Pancreas (tissue), 10 donors: ENCODE results near the gene PEAR1. TPM values are rescaled to one million over a fixed set of nuclear protein-coding genes. Genes with fewer than 3 reads are reported as not detected.

Source experiments
- ATAC-seq, 4 donors: fragments of 200-7000 bp; cut with Tn5 transposase; one replicate each; pipeline versions ENCODE4 v1.8.0 to v1.9.1; 2020; ENCODE audit warnings: mild to moderate bottlenecking in 4 of 4, moderate library complexity in 4 of 4
- DNase-seq, 6 donors: peaks; one replicate each; pipeline ENCODE4 v3.0.0-alpha.2; 2020
- FAIRE-seq: peaks from 2 replicates; lab custom pipeline; 2012; peaks lifted over from hg19 to GRCh38; lab: Jason Lieb, UNC
- H3K27ac ChIP-seq, 4 donors: fragments of 200-600 bp; sonication (generic); 1 replicate in 3 of 4; 2 replicates in 1 of 4; pipeline versions ENCODE4 v1.5.0 to v1.8.0; 2020
- H3K27me3 ChIP-seq, 4 donors: fragments of 200-600 bp; one replicate each; pipeline ENCODE4 v1.8.0; 2021
- H3K36me3 ChIP-seq, 3 donors: fragments of 200-600 bp; sonication (generic) in 1 of 3; one replicate each; pipeline versions ENCODE4 v1.5.0 to v1.8.0; 2020 to 2021
- H3K4me1 ChIP-seq, 3 donors: fragments of 200-600 bp; one replicate each; pipeline ENCODE4 v1.8.0; 2021
- H3K4me3 ChIP-seq, 4 donors: fragments of 200-600 bp; sonication (generic) in 2 of 4; one replicate each; pipeline versions ENCODE4 v1.5.0 to v1.8.0; 2020 to 2021
- H3K9me3 ChIP-seq, 4 donors: fragments of 200-600 bp; one replicate each; pipeline ENCODE4 v1.8.0; 2021
- WGBS, 2 donors: extraction: QIAGEN DNeasy Blood & Tissue Kit; methylation state at CpG; one replicate each; pipeline ENCODE4 v1.1.7; 2013; 5-methylcytosine and 5-hydroxymethylcytosine counted together
- intact Hi-C, 3 donors: fragments of 100-400 bp; cut with DNase I; formaldehyde crosslinking; loops; one replicate each; pipeline versions ENCODE4 v1.11.1 to v1.14.2; 2022
- polyA plus RNA-seq, 2 donors: library from polyadenylated mRNA; stranded (reverse); fragments of 200-250 nt; gene quantifications; one replicate each; pipeline ENCODE4 v1.2.3, GENCODE V29; 2013
- total RNA-seq, 6 donors: library from RNA; stranded (reverse); fragmentation: NEBNext Ultra II Directional in 4 of 6; extraction: Animal tissue kit (Norgen Biotek cat#: 25700) in 4 of 6; gene quantifications; one replicate each; pipeline versions ENCODE4 v1.2.1 to v1.2.4, GENCODE V29; 2021 to 2023
- TF ChIP-seq, protein P1 (sequence below), 4 donors: fragments of 200-600 bp; sonication (generic) in 3 of 4; IDR thresholded peaks; one replicate each; pipeline versions ENCODE4 v1.5.0 to v1.8.0; 2021; ENCODE audit warnings: antibody characterized with exemption in 4 of 4
- donor health status: healthy with polysubstance abuse.
- donor health status: DM: no; HTN: no; CAD: no; lungs with moderate emphysema.
- donor health status: DM: no; HTN: no; CAD: no.
- donor health status: control.
- donor health status: control.
- donor health status: Bipolar disorder and iron deficiency.
- donor health status: DM: yes; HTN: yes; CAD: no.
- donor health status: DM: no; HTN: no; CAD: no.
- donor health status: DM: no; HTN: no; CAD: no.
- donor health status: DM: yes; HTN: yes; CAD: no.

PEAR1 gene
- total and polyA plus RNA-seq, 8 donors, result 1.7 to 7.1 (median 3.4) TPM

DNA sequence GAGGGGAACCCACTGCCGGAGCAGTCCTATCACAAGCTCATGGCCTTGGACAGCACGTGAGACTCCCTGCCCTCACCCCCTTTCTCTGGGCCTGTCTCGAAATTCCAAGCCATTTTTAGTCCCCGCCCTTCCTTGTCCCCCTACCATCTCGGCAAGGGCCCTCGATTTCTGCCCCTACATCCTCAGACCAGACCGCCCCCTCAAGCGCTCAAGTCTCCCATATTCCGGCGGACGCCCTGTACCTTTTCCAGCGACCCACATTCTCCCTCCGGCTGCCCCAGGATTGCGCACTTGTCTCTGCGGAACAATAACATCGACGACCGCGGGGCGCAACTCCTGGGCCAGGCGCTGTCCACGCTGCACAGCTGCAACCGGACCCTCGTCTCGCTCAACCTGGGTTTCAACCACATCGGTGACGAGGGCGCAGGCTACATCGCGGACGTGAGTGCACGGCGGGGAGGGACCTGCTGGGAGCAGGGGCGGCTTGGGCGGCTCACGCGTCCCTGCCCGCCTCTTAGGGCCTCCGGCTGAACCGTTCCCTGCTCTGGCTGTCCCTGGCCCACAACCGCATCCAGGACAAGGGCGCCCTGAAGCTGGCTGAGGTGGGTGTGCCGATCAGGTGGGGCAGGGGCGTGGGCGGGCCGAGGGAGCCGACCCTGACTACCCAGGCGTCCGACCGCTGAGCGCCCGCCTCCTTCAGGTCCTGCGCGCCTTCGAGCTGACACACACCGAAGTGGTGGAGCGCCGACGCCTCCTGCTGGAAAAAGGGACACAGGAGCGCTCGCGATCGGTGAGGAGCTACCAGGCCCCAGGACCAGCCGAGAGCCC lies 33.9 kb downstream of the PEAR1 start:
- H3K4me1 ChIP-seq, result peaks cover 0 to 9% (median 0%) of the 10 kb centered on the region in 3 donors
- WGBS, 2 donors, result 5 to 7% methylated on average over 62 to 64 of the region's 64 CpGs
- peaks cover 0 to 12% (median 2%) of the 10 kb centered on the region in 4 donors for H3K27me3 ChIP-seq
- no peak for FAIRE-seq
- peak overlapping the region in 1 of 4 donors; percentile 36 for H3K4me3 ChIP-seq
- H3K9me3 ChIP-seq, result no peaks in the 10 kb centered on the region
- intact Hi-C loops, result no loop called here
- TF ChIP-seq, protein P1, sequence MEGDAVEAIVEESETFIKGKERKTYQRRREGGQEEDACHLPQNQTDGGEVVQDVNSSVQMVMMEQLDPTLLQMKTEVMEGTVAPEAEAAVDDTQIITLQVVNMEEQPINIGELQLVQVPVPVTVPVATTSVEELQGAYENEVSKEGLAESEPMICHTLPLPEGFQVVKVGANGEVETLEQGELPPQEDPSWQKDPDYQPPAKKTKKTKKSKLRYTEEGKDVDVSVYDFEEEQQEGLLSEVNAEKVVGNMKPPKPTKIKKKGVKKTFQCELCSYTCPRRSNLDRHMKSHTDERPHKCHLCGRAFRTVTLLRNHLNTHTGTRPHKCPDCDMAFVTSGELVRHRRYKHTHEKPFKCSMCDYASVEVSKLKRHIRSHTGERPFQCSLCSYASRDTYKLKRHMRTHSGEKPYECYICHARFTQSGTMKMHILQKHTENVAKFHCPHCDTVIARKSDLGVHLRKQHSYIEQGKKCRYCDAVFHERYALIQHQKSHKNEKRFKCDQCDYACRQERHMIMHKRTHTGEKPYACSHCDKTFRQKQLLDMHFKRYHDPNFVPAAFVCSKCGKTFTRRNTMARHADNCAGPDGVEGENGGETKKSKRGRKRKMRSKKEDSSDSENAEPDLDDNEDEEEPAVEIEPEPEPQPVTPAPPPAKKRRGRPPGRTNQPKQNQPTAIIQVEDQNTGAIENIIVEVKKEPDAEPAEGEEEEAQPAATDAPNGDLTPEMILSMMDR (IDR thresholded peaks at IDR 0.05), result peak in 2 of 4 donors; percentile 28 to 39
- no peaks in the 10 kb centered on the region for H3K36me3 ChIP-seq
- H3K27ac ChIP-seq, result no peak overlapping the region
- peak; percentile 34 to 88 (median 64) for DNase-seq
- ATAC-seq, result peak; percentile 65 to 89 (median 80)

DNA sequence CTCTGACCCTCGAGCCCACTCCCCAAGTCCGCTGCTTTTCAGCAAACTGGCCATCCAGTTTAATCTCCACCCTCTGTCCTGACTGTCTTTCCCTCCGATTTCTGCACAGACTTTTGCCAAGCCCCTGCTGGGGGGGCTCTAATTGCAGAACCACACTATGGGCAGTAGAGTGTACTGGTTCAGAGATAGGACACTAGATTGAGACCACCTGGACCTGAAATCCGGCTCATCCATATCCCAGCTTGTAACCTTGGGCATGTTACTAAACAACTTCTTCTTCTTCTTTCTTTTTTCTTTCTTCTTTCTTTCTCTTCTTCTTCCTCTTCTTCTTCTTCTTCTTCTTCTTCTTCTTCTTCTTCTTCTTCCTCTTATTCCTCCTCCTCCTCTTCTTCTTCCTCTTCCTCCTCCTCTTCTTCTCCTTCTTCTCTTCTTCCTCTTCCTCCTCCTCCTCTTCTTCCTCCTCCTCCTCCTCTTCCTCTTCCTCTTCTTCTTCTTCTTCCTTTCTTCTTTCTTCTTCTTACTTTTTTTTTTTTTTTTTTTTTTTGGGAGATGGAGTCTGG lies 34.6 kb downstream of the PEAR1 start:
- no peak overlapping the region for H3K27ac ChIP-seq
- FAIRE-seq, result no peak
- no peaks in the 10 kb centered on the region for H3K36me3 ChIP-seq
- TF ChIP-seq, protein P1 (IDR thresholded peaks at IDR 0.05), result no peak
- H3K9me3 ChIP-seq, result no peaks in the 10 kb centered on the region
- WGBS, 2 donors, result 7 to 9% methylated on average over 4 of the region's 4 CpGs
- no peak overlapping the region for H3K4me3 ChIP-seq
- DNase-seq, result no peak
- peaks cover 0 to 9% (median 0%) of the 10 kb centered on the region in 3 donors for H3K4me1 ChIP-seq
- peak in 1 of 4 donors; percentile 5 for ATAC-seq
- peaks cover 0 to 12% (median 2%) of the 10 kb centered on the region in 4 donors for H3K27me3 ChIP-seq
- intact Hi-C loops, result no loop called here

DNA sequence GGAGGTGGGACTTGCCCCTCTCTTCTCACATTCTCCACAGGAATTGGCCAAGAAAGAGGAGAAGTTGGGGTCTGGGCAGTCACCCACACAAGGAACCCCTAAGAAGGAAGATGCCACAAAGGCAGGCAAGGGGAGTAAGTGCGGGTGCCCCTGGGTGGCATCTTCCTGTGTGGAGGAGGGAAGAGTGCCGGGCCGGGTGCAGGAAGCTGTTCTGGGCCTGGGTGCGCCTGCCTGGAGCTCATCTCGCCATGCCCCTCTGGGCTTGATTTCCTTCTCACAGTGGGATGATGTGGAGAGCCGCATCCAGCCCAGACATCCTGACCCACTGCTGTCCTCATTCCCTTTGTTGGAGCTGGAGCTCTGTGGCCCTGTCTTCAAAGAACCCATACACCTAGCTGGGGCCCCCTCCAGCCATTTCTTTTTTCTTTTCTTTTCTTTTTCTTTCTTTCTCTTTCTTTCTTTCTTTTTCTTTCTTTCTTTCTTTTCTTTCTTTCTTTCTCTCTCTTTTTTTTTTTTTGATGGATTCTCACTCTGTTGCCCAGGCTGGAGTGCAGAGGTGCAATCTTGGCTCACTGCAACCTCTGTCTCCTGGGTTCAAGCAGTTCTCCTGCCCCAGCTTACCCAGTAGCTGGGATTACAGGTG lies 36.2 kb downstream of the PEAR1 start:
- no peaks in the 10 kb centered on the region for H3K9me3 ChIP-seq
- no peak overlapping the region for H3K27ac ChIP-seq
- DNase-seq (peak in 1 of 6 donors; percentile 34), ATAC-seq (no peak), FAIRE-seq (no peak)
- H3K4me1 ChIP-seq, result no peaks in the 10 kb centered on the region
- H3K27me3 ChIP-seq, result peaks cover 0 to 12% (median 1%) of the 10 kb centered on the region in 4 donors
- intact Hi-C loops, result no loop called here
- TF ChIP-seq, protein P1 (IDR thresholded peaks at IDR 0.05), result no peak
- no peak overlapping the region for H3K4me3 ChIP-seq
- WGBS, 2 donors, result 48 to 49% methylated on average over 6 of the region's 6 CpGs
- no peaks in the 10 kb centered on the region for H3K36me3 ChIP-seq

DNA sequence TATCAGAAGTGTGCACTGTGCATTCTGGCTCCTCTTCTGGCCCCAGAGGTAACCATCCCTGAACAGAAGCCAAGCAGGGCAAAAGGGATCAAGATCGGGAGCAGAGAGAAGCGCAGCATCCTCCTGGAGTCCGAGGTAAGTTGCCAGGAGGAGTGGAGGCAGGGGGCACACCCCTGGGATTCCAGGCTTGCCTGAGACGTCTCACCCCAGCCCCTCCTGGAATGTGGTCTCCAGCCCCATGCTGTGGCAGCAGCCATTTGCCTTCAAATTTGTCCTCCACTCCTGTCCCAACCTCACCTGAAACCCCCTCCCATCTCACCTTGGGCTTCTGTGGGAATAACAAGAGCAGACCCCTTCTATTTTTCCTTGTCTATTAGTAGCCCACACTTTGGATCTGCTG lies 37.0 kb downstream of the PEAR1 start:
- WGBS, 2 donors, result 32 to 36% methylated on average over 4 of the region's 4 CpGs
- DNase-seq (peak in 1 of 6 donors; percentile 39), ATAC-seq (no peak), FAIRE-seq (no peak)
- H3K4me1 ChIP-seq, result no peaks in the 10 kb centered on the region
- no peaks in the 10 kb centered on the region for H3K9me3 ChIP-seq
- H3K27ac ChIP-seq, result no peak overlapping the region
- H3K27me3 ChIP-seq, result peaks cover 0 to 5% (median 0%) of the 10 kb centered on the region in 4 donors
- no peaks in the 10 kb centered on the region for H3K36me3 ChIP-seq
- TF ChIP-seq, protein P1 (IDR thresholded peaks at IDR 0.05), result no peak
- intact Hi-C loops, result no loop called here
- no peak overlapping the region for H3K4me3 ChIP-seq
